Glomerular endothelial cell (primary cell): ENCODE measurements around the gene NDUFS1. TPM values are rescaled to one million over a fixed set of nuclear protein-coding genes. Genes with fewer than 3 reads are reported as not detected.

Experiments used
- DNase-seq: peaks from one replicate; pipeline ENCODE4 v3.0.0-alpha.2; 2011; ENCODE audit warnings: low read depth, low spot score; ENCODE audit errors: extremely low read depth
- total RNA-seq: library from RNA; depleted of rRNA; stranded (reverse); fragments of >200 nt; gene quantifications from 2 replicates; pipeline ENCODE4 v1.2.3, GENCODE V29; 2015

NDUFS1 gene
- total RNA-seq, 1 donor from 2014 or later, result 84.8 TPM

DNA sequence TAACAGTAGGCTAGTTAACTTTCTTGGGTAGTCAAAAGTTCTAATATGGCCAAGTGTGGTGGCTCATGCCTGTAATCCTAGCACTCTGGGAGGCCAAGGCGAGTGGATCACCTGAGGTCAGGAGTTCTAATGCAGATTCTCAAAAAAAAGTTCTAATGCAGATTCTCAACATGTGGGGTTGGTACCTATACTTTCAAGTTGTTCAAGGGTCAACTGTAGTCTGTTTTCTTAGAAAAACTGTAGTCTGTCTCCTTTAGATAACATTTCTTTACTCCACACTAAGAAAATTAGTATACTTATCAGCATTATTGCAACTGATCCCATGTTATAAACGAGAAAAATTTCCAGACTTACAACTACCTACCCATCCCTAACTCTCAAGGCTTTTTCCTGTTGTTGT lies 89.8 kb downstream of the NDUFS1 start:
- no peak for DNase-seq

DNA sequence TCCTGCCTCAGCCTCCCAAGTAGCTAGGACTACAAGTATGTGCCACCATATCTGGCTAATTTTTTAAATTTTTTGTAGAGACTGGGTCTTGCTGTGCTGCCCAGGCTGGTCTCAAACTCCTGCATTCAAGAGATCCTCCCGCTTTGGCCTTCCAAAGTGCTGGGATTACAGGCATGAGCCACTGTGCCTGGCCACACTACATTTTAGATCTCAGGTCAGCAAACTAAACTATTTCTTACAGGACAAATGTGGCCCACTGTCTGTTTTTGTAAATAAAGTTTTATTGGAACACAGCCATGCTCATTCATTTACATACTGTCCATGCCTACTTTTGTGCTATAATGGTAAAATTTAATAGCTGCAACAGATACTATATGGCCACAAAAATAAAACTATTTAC lies 91.0 kb downstream of the NDUFS1 start:
- no peak for DNase-seq

Other genes with a start within 250 kb of the NDUFS1 start
- 12.8 and 14.2 TPM in 2 replicates for gene INO80D, start 73.3 kb downstream of the NDUFS1 start, total RNA-seq
- 290 and 440 TPM in 2 replicates for gene EEF1B2, start 451 bp upstream of the NDUFS1 start, total RNA-seq
- 6.3 and 8.2 TPM in 2 replicates for gene ZDBF2, start 115.2 kb upstream of the NDUFS1 start, total RNA-seq